ENCODE results near the gene ST14. TPM values are rescaled to one million over a fixed set of nuclear protein-coding genes. Genes with fewer than 3 reads are reported as not detected.

ST14 gene
- total RNA-seq, 1 donor from 2014 or later, result 1.4 TPM

GRCh38 chr11:130199792-130200191 is 40.2 kb downstream of the ST14 start:
- Histone ChIP-seq H3K36me3 (no peaks in the 10 kb centered on the region), H3K4me1 (no peaks in the 10 kb centered on the region), H2AFZ (replicated peaks) (no peak overlapping the region), H3K79me2 (ENCODE audit: low read depth) (no peaks in the 10 kb centered on the region), H3K9ac (no peak overlapping the region), H3K4me2 (no peak overlapping the region), H4K20me1 (ENCODE audit: low read depth) (no peaks in the 10 kb centered on the region), H3K4me3 (no peak overlapping the region), H3K27me3 (no peaks in the 10 kb centered on the region), H3F3A (ENCODE audit: low read depth) (no peaks in the 10 kb centered on the region), H3K9me3 (ENCODE audit: low read depth) (no peaks in the 10 kb centered on the region), H3K27ac (no peak overlapping the region)
- no peak for DNase-seq (ENCODE audit: low spot score)
- peak overlapping the region; percentile 69 for H3K27ac Mint-ChIP-seq
- peaks cover 2% of the 10 kb centered on the region for H3K4me1 Mint-ChIP-seq
- no peaks in the 10 kb centered on the region for H3K36me3 Mint-ChIP-seq
- H3K27me3 Mint-ChIP-seq (ENCODE audit: insufficient read depth, low read depth), result peaks cover 2% of the 10 kb centered on the region
- H3K9me3 Mint-ChIP-seq, result peaks cover 7% of the 10 kb centered on the region
- TF ChIP-seq EZH2 (IDR thresholded peaks at IDR 0.05), result no peak
- no peak for TF ChIP-seq EZH2phosphoT487 (IDR thresholded peaks at IDR 0.05)
- TF ChIP-seq, protein P1, sequence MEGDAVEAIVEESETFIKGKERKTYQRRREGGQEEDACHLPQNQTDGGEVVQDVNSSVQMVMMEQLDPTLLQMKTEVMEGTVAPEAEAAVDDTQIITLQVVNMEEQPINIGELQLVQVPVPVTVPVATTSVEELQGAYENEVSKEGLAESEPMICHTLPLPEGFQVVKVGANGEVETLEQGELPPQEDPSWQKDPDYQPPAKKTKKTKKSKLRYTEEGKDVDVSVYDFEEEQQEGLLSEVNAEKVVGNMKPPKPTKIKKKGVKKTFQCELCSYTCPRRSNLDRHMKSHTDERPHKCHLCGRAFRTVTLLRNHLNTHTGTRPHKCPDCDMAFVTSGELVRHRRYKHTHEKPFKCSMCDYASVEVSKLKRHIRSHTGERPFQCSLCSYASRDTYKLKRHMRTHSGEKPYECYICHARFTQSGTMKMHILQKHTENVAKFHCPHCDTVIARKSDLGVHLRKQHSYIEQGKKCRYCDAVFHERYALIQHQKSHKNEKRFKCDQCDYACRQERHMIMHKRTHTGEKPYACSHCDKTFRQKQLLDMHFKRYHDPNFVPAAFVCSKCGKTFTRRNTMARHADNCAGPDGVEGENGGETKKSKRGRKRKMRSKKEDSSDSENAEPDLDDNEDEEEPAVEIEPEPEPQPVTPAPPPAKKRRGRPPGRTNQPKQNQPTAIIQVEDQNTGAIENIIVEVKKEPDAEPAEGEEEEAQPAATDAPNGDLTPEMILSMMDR (IDR thresholded peaks at IDR 0.05), result no peak
- H3K4me3 Mint-ChIP-seq, result no peak overlapping the region

DNA sequence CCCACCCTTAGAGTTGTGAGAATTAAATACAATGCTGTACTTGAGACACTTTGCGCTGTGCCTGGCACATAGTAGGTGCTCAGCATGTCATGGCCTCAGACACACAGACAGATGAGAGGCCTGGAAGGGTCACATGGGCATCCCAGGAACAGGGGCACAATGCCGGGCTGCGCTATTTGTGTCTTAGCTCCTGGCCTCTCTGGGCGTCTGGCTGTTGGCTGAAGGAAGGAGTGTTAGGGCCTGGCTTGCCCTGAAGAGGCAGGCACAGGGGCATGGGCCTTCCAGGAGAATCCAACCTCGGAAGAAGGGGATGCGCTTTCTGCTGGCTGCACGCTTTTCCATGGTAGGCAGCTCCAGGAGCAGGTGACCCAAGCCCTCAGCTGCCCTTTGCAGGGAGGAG is 41.4 kb downstream of the ST14 start:
- Histone ChIP-seq H3K79me2 (ENCODE audit: low read depth) (no peaks in the 10 kb centered on the region), H3F3A (ENCODE audit: low read depth) (no peaks in the 10 kb centered on the region), H3K4me1 (no peaks in the 10 kb centered on the region), H3K9me3 (ENCODE audit: low read depth) (no peaks in the 10 kb centered on the region), H3K27me3 (no peaks in the 10 kb centered on the region), H4K20me1 (ENCODE audit: low read depth) (no peaks in the 10 kb centered on the region), H3K27ac (no peak overlapping the region), H3K9ac (no peak overlapping the region), H2AFZ (replicated peaks) (no peak overlapping the region), H3K4me2 (no peak overlapping the region), H3K36me3 (no peaks in the 10 kb centered on the region), H3K4me3 (no peak overlapping the region)
- no peak overlapping the region for H3K4me3 Mint-ChIP-seq
- H3K36me3 Mint-ChIP-seq, result no peaks in the 10 kb centered on the region
- TF ChIP-seq EZH2 (IDR thresholded peaks at IDR 0.05) (no peak), EZH2phosphoT487 (IDR thresholded peaks at IDR 0.05) (no peak)
- TF ChIP-seq, protein P1 (IDR thresholded peaks at IDR 0.05), result no peak
- peaks cover 7% of the 10 kb centered on the region for H3K9me3 Mint-ChIP-seq
- no peak overlapping the region for H3K27ac Mint-ChIP-seq
- peaks cover 2% of the 10 kb centered on the region for H3K4me1 Mint-ChIP-seq
- no peak for DNase-seq (ENCODE audit: low spot score)
- H3K27me3 Mint-ChIP-seq (ENCODE audit: insufficient read depth, low read depth), result peaks cover 6% of the 10 kb centered on the region

DNA sequence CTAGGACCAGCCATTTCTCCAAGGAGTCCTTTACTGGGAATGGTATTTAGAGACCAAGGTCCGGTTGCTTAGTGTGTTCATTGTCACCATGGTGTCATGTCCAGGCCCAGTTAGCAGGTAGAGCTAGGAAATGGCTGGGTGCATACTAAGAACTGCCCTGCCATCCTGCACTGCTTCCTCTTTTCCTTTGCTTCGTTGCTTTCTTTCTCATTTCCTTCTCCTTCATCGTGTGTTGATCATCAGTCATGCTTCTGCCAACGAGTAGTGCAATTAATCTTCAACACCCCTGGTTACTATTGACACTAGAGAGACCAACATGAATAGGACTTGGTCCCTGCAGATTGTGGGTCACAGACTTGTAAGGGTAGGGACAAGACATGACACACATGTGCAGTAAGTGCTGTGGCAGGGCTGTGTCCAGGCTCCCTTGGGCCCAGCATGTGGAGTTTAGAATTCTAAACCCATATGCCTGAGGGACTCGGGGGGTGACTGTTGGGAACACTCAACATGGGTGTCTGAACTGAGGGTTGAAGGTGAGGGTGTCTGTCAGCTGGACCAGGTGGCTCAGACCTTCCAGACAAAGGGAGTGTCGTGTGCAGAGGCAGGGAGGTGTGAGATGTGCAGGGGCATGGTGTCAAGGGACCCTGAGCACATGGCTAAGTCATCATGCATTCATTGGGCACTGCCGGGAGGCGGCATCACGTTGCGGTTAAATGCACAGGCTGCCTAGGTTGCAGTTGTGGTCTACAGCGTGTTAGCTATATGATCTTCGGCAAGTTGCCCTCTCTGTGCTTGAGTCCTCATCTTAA is 42.6 kb downstream of the ST14 start:
- no peaks in the 10 kb centered on the region for H4K20me1 ChIP-seq (ENCODE audit: low read depth)
- Mint-ChIP-seq H3K27me3 (ENCODE audit: insufficient read depth, low read depth) (peaks cover 4% of the 10 kb centered on the region), H3K27ac (no peak overlapping the region), H3K4me3 (no peak overlapping the region), H3K36me3 (no peaks in the 10 kb centered on the region), H3K4me1 (no peaks in the 10 kb centered on the region), H3K9me3 (peaks cover 7% of the 10 kb centered on the region)
- H3K9me3 ChIP-seq (ENCODE audit: low read depth), result no peaks in the 10 kb centered on the region
- TF ChIP-seq EZH2phosphoT487 (IDR thresholded peaks at IDR 0.05) (no peak), EZH2 (IDR thresholded peaks at IDR 0.05) (no peak)
- TF ChIP-seq, protein P1 (IDR thresholded peaks at IDR 0.05), result no peak
- H3K9ac ChIP-seq, result no peak overlapping the region
- no peak for DNase-seq (ENCODE audit: low spot score)
- H3K4me1 ChIP-seq, result no peaks in the 10 kb centered on the region
- H3K27ac ChIP-seq, result no peak overlapping the region
- no peaks in the 10 kb centered on the region for H3F3A ChIP-seq (ENCODE audit: low read depth)
- H3K79me2 ChIP-seq (ENCODE audit: low read depth), result no peaks in the 10 kb centered on the region
- no peak overlapping the region for H3K4me3 ChIP-seq
- no peak overlapping the region for H3K4me2 ChIP-seq
- no peaks in the 10 kb centered on the region for H3K27me3 ChIP-seq
- H2AFZ ChIP-seq (replicated peaks), result no peak overlapping the region
- H3K36me3 ChIP-seq, result no peaks in the 10 kb centered on the region
